22Rv1 (cell line): ENCODE results near the gene ZNF488.

Experiments
- ZFX ChIP-seq: fragments of 450-650 bp; IDR thresholded peaks from 2 replicates; pipeline ENCODE4 v1.6.1; 2017; ENCODE audit warnings: antibody characterized with exemption, borderline replicate concordance
- TF ChIP-seq, protein P1 (sequence below): fragments of 450-650 bp; IDR thresholded peaks from 2 replicates; pipeline ENCODE4 v1.5.1; 2017; ENCODE audit warnings: mild to moderate bottlenecking

DNA sequence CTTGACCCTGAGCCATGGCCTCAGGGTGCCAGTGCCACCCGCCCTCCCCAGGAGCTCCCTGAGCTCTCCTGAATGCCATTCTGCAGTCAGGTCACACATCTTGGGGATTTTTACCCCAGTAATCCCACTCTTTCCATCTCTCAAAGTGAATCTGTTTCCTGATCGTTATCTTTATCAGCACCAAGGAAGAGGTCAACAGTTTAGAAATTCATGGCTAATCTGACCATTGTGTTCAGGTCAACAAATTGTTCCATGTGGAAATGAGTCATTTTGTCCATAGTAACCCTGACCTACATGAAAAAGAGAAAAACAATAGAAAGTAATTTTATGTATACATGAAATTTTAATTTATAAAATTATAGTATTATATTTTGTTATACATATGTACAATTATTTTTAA, 28.8 kb upstream of the ZNF488 start:
- TF ChIP-seq, protein P1, sequence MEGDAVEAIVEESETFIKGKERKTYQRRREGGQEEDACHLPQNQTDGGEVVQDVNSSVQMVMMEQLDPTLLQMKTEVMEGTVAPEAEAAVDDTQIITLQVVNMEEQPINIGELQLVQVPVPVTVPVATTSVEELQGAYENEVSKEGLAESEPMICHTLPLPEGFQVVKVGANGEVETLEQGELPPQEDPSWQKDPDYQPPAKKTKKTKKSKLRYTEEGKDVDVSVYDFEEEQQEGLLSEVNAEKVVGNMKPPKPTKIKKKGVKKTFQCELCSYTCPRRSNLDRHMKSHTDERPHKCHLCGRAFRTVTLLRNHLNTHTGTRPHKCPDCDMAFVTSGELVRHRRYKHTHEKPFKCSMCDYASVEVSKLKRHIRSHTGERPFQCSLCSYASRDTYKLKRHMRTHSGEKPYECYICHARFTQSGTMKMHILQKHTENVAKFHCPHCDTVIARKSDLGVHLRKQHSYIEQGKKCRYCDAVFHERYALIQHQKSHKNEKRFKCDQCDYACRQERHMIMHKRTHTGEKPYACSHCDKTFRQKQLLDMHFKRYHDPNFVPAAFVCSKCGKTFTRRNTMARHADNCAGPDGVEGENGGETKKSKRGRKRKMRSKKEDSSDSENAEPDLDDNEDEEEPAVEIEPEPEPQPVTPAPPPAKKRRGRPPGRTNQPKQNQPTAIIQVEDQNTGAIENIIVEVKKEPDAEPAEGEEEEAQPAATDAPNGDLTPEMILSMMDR: no peak
- no peak for TF ChIP-seq ZFX
